ENCODE measurements around the gene KCNQ4.

KCNQ4 gene

DNA sequence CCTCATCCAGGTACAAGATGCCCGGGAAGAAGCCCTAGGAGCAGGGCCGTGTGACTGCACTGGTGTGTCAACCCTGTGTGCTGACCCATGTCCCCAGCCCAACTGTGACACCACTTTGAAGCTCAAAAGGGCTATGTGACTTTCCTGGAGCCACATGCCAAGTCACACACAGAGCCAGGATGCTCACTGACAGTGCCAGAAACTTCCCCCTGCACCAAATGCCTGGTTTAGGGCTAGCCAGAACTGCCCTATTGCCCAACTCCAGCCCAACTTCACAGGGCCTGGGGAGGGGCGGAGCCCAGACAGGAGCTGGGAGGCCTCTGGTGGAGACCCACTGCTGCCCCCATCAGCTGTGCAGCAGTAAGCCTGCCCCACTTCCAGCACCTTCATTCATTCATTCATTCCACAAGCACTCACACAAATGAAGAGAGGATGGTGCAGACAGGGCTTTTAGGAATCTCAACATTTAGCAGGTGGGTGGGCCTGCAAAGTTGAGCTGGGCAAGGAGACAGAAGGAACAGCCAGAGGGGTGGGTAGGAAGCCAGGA is 36.7 kb downstream of the KCNQ4 start:
- Histone ChIP-seq H3K36me3 (ENCODE audit: control insufficient read depth, low read length) (no peaks in the 10 kb centered on the region), H3K9me2 (replicated peaks; ENCODE audit: control insufficient read depth, low read length) (no peaks in the 10 kb centered on the region), H3K27me3 (ENCODE audit: control insufficient read depth, low read length) (peaks cover 22% of the 10 kb centered on the region), H3K4me2 (ENCODE audit: low read length) (no peak overlapping the region), H3K27ac (ENCODE audit: low read depth, low read length) (no peak overlapping the region), H3K4me1 (ENCODE audit: control insufficient read depth, low read length) (peaks cover 11% of the 10 kb centered on the region; the same call in 1 of the 2 replicates), H3K4me3 (ENCODE audit: low read length) (no peak overlapping the region), H4K20me1 (ENCODE audit: control insufficient read depth, insufficient read depth, low read depth, low read length) (no peaks in the 10 kb centered on the region), H3F3A (ENCODE audit: control insufficient read depth, insufficient read depth) (no peaks in the 10 kb centered on the region), H3K9me3 (ENCODE audit: control insufficient read depth, insufficient read depth, low read length) (no peaks in the 10 kb centered on the region), H3K79me2 (ENCODE audit: control insufficient read depth, low read length) (no peaks in the 10 kb centered on the region)
- TF ChIP-seq EZH2phosphoT487 (IDR thresholded peaks at IDR 0.05; ENCODE audit: borderline replicate concordance, low read length), result no peak
- TF ChIP-seq, protein P1, sequence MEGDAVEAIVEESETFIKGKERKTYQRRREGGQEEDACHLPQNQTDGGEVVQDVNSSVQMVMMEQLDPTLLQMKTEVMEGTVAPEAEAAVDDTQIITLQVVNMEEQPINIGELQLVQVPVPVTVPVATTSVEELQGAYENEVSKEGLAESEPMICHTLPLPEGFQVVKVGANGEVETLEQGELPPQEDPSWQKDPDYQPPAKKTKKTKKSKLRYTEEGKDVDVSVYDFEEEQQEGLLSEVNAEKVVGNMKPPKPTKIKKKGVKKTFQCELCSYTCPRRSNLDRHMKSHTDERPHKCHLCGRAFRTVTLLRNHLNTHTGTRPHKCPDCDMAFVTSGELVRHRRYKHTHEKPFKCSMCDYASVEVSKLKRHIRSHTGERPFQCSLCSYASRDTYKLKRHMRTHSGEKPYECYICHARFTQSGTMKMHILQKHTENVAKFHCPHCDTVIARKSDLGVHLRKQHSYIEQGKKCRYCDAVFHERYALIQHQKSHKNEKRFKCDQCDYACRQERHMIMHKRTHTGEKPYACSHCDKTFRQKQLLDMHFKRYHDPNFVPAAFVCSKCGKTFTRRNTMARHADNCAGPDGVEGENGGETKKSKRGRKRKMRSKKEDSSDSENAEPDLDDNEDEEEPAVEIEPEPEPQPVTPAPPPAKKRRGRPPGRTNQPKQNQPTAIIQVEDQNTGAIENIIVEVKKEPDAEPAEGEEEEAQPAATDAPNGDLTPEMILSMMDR (IDR thresholded peaks at IDR 0.05; ENCODE audit: low read depth, low read length, poor library complexity, severe bottlenecking), result peak; percentile 25

DNA sequence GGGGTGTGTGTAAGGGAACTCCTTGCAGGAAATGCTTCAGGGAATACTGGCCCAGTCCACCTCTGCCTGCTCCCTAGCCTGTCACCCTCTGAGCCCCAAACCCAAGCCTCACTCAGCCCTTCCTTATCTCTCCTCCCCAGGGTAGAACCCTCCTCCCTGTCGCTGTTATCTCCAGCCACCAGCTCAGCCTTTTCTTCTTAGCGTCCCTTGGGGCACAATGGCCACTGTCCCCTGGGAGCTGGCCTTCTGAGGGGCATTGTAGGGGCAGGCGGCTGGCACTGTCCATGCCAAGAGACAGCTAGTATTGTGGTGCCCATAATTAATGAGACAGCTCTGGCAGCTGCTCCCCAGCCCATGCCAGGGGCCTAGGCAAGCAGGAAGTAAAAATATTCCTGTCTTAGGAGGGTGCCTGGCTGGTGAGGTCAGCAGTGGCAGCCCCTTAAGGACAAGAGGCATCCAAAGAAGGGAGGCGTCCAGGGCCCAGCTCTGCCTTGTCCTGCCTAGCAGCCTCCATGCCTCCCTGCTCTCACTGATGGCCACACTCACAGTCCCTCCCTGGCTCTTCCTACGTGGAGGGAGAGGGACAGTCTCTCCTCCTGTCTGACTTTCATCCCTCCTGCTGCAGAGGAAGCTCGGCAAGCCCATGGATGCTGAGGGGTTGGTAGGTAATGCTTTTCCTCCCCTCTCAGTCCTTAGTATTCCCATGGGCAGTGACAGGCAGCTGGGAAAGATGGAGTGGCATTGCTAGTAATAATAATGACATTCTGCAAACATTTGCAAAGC is 37.5 kb downstream of the KCNQ4 start:
- no peak overlapping the region for H3K4me3 ChIP-seq (ENCODE audit: low read length)
- no peak overlapping the region for H3K4me2 ChIP-seq (ENCODE audit: low read length)
- no peaks in the 10 kb centered on the region for H3K9me2 ChIP-seq (replicated peaks; ENCODE audit: control insufficient read depth, low read length)
- no peaks in the 10 kb centered on the region for H4K20me1 ChIP-seq (ENCODE audit: control insufficient read depth, insufficient read depth, low read depth, low read length)
- H3K79me2 ChIP-seq (ENCODE audit: control insufficient read depth, low read length), result no peaks in the 10 kb centered on the region
- no peaks in the 10 kb centered on the region for H3K9me3 ChIP-seq (ENCODE audit: control insufficient read depth, insufficient read depth, low read length)
- peaks cover 13% of the 10 kb centered on the region; the same call in 1 of the 2 replicates for H3K4me1 ChIP-seq (ENCODE audit: control insufficient read depth, low read length)
- peaks cover 16% of the 10 kb centered on the region for H3K27me3 ChIP-seq (ENCODE audit: control insufficient read depth, low read length)
- no peak overlapping the region for H3K27ac ChIP-seq (ENCODE audit: low read depth, low read length)
- TF ChIP-seq, protein P1 (IDR thresholded peaks at IDR 0.05; ENCODE audit: low read depth, low read length, poor library complexity, severe bottlenecking), result no peak
- TF ChIP-seq EZH2phosphoT487 (IDR thresholded peaks at IDR 0.05; ENCODE audit: borderline replicate concordance, low read length), result no peak
- H3K36me3 ChIP-seq (ENCODE audit: control insufficient read depth, low read length), result no peaks in the 10 kb centered on the region
- H3F3A ChIP-seq (ENCODE audit: control insufficient read depth, insufficient read depth), result no peaks in the 10 kb centered on the region

DNA sequence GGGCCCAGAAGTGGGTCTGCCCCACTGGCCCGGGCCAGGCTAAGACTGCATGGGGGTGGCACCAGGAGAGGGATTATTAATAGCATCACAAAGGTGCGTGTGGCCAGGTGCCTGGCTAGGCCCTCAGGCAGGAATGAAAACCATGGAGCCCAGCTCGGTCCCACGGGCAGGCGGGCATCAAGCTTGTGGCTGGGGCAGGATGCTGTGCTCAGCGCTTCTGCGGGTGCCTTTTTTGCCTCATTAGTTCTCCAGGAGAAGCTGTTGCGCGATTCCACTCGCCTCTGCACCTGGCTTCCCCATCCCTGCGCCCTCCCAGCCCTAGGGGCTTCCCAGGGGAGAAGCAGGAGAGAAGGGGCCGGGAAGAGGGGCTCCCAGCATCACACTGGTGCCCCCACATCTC is 39.3 kb downstream of the KCNQ4 start:
- H3K4me3 ChIP-seq (ENCODE audit: low read length), result no peak overlapping the region
- H3K9me3 ChIP-seq (ENCODE audit: control insufficient read depth, insufficient read depth, low read length), result no peaks in the 10 kb centered on the region
- no peaks in the 10 kb centered on the region for H3F3A ChIP-seq (ENCODE audit: control insufficient read depth, insufficient read depth)
- H3K4me2 ChIP-seq (ENCODE audit: low read length), result no peak overlapping the region
- no peaks in the 10 kb centered on the region for H3K79me2 ChIP-seq (ENCODE audit: control insufficient read depth, low read length)
- no peak for TF ChIP-seq EZH2phosphoT487 (IDR thresholded peaks at IDR 0.05; ENCODE audit: borderline replicate concordance, low read length)
- TF ChIP-seq, protein P1 (IDR thresholded peaks at IDR 0.05; ENCODE audit: low read depth, low read length, poor library complexity, severe bottlenecking), result no peak
- H3K4me1 ChIP-seq (ENCODE audit: control insufficient read depth, low read length), result peaks cover 13% of the 10 kb centered on the region; the same call in 1 of the 2 replicates
- H3K9me2 ChIP-seq (replicated peaks; ENCODE audit: control insufficient read depth, low read length), result no peaks in the 10 kb centered on the region
- H4K20me1 ChIP-seq (ENCODE audit: control insufficient read depth, insufficient read depth, low read depth, low read length), result no peaks in the 10 kb centered on the region
- no peak overlapping the region for H3K27ac ChIP-seq (ENCODE audit: low read depth, low read length)
- no peaks in the 10 kb centered on the region for H3K36me3 ChIP-seq (ENCODE audit: control insufficient read depth, low read length)
- H3K27me3 ChIP-seq (ENCODE audit: control insufficient read depth, low read length), result peaks cover 5% of the 10 kb centered on the region

Data from DOHH2 (cell line).